Calu3 (cell line): ENCODE data around the gene PBX3. TPM values are rescaled to one million over a fixed set of nuclear protein-coding genes. Genes with fewer than 3 reads are reported as not detected.

Experiments used
- BruUV-seq: library from RNA; stranded (reverse); fragments of 400-500 nt; replicated peaks from 2 replicates; lab custom pipeline; 2021; lab: Mats Ljungman, UMichigan
- CTCF ChIA-PET: fragments of 300-600 bp; sonication (Branson Sonifier 250); formaldehyde crosslinking; loops from one replicate; lab custom pipeline; 2022; ENCODE audit warnings: antibody characterized with exemption; lab: Charles Lee
- DNase-seq: peaks from one replicate; pipeline ENCODE4 v3.0.0; 2022
- H3K27ac Mint-ChIP-seq: one replicate; pipeline ENCODE4 v1.8.0; 2022; ENCODE audit warnings: mixed read lengths; ENCODE audit not compliant: unreplicated experiment
- H3K27me3 Mint-ChIP-seq: one replicate; pipeline ENCODE4 v1.8.0; 2022; ENCODE audit warnings: mixed read lengths; ENCODE audit not compliant: unreplicated experiment
- H3K36me3 Mint-ChIP-seq: one replicate; pipeline ENCODE4 v1.8.0; 2022; ENCODE audit warnings: mild to moderate bottlenecking, moderate library complexity, mixed read lengths; ENCODE audit not compliant: insufficient read depth, unreplicated experiment
- H3K4me1 Mint-ChIP-seq: one replicate; pipeline ENCODE4 v1.8.0; 2022; ENCODE audit warnings: mild to moderate bottlenecking, low read depth, mixed read lengths; ENCODE audit not compliant: unreplicated experiment
- H3K4me3 Mint-ChIP-seq: one replicate; pipeline ENCODE4 v1.8.0; 2022; ENCODE audit warnings: mild to moderate bottlenecking, low read depth, moderate library complexity, mixed read lengths; ENCODE audit not compliant: unreplicated experiment
- H3K9me3 Mint-ChIP-seq: one replicate; pipeline ENCODE4 v1.8.0; 2022; ENCODE audit warnings: low read depth, mixed read lengths; ENCODE audit not compliant: unreplicated experiment
- CTCF ChIP-seq: fragments of 200-600 bp; IDR thresholded peaks from one replicate; pipeline ENCODE4 v1.8.0; 2022; ENCODE audit warnings: antibody characterized with exemption; ENCODE audit not compliant: unreplicated experiment
- intact Hi-C: fragments of 100-400 bp; cut with micrococcal nuclease; formaldehyde crosslinking; loops from one replicate; pipeline ENCODE4 v1.10.0; 2022; ENCODE audit not compliant: unreplicated experiment
- total RNA-seq: library from RNA; stranded (reverse); gene quantifications from 2 replicates; pipeline ENCODE4 v1.2.3, GENCODE V29; 2022

PBX3 gene
- total RNA-seq, 1 experiment from 2014 or later: 8.0 TPM

- intact Hi-C loops: no loop called here
- BruUV-seq: no TSS peak
- no peak overlapping the region for H3K4me3 Mint-ChIP-seq
- TF ChIP-seq CTCF: no peak
- H3K27me3 Mint-ChIP-seq: no peaks in the 10 kb centered on the region
- DNase-seq: no peak
- H3K36me3 Mint-ChIP-seq: no peaks in the 10 kb centered on the region
- H3K9me3 Mint-ChIP-seq: no peaks in the 10 kb centered on the region
- H3K27ac Mint-ChIP-seq: no peak overlapping the region
- H3K4me1 Mint-ChIP-seq: no peaks in the 10 kb centered on the region
- CTCF ChIA-PET: no interaction called here
Observed at GRCh38 chr9:125761676-125762450, 14.7 kb downstream of the PBX3 start.

- intact Hi-C loops: no loop called here
- no peaks in the 10 kb centered on the region for H3K4me1 Mint-ChIP-seq
Observed at GRCh38 chr9:125763394-125763801, 16.2 kb downstream of the PBX3 start.

GRCh38 chr9:125764198-125764597, 17.0 kb downstream of the PBX3 start:
- Mint-ChIP-seq H3K4me1 (no peaks in the 10 kb centered on the region), H3K9me3 (no peaks in the 10 kb centered on the region), H3K4me3 (no peak overlapping the region), H3K27me3 (no peaks in the 10 kb centered on the region), H3K36me3 (no peaks in the 10 kb centered on the region), H3K27ac (no peak overlapping the region)
- CTCF ChIA-PET: no interaction called here
- BruUV-seq: no TSS peak
- TF ChIP-seq CTCF: no peak
- intact Hi-C loops: no loop called here
- DNase-seq: no peak

More at GRCh38 chr9:125763394-125763801, 16.2 kb downstream of the PBX3 start:
- no peaks in the 10 kb centered on the region for H3K27me3 Mint-ChIP-seq
- H3K9me3 Mint-ChIP-seq: no peaks in the 10 kb centered on the region
- CTCF ChIA-PET: no interaction called here
- no peak overlapping the region for H3K27ac Mint-ChIP-seq
- DNase-seq: no peak
- no peak for TF ChIP-seq CTCF
- BruUV-seq: no TSS peak
- H3K4me3 Mint-ChIP-seq: no peak overlapping the region
- no peaks in the 10 kb centered on the region for H3K36me3 Mint-ChIP-seq

GRCh38 chr9:125766468-125767221, 19.5 kb downstream of the PBX3 start:
- no peaks in the 10 kb centered on the region for H3K9me3 Mint-ChIP-seq
- no peak overlapping the region for H3K27ac Mint-ChIP-seq
- H3K4me3 Mint-ChIP-seq: no peak overlapping the region
- DNase-seq: no peak
- intact Hi-C loops: no loop called here
- no peak for TF ChIP-seq CTCF
- no peaks in the 10 kb centered on the region for H3K4me1 Mint-ChIP-seq
- no TSS peak for BruUV-seq
- CTCF ChIA-PET: no interaction called here
- H3K36me3 Mint-ChIP-seq: no peaks in the 10 kb centered on the region
- H3K27me3 Mint-ChIP-seq: no peaks in the 10 kb centered on the region
